ENCODE data around the gene ZDHHC14. TPM values are rescaled to one million over a fixed set of nuclear protein-coding genes. Genes with fewer than 3 reads are reported as not detected.
"Not testable (repeated sequence)": the region's sequence is repeated elsewhere in the genome, so short reads cannot be mapped to it uniquely, and the experiment has no call there.

Gene ZDHHC14
- total and polyA plus RNA-seq, 2 of the 8 experiments (the other 6 are each of a cell fraction or from before 2014, with no cell fraction given) = 2.9 to 5.3 TPM

DNA sequence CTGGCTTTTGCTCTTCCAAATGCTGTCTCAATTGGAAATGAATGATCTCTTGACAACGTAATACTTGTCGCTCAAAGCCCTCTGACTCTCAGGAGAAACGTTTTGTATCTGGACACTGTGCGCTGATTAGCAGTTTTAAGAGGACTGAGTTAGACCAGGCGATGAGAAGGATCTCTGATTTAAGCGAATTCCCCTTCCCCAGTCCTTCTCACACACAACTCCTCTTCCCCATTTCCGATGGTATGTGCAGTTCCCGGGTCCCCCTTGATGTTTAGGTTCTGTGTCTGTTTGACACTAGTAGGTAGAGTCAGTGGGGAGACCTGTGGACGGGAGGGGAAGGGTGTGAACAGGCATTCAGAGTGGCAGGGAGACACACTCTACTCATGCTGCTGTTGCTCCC, 2.5 kb downstream of the ZDHHC14 start (continued):
- TF ChIP-seq, protein P1, sequence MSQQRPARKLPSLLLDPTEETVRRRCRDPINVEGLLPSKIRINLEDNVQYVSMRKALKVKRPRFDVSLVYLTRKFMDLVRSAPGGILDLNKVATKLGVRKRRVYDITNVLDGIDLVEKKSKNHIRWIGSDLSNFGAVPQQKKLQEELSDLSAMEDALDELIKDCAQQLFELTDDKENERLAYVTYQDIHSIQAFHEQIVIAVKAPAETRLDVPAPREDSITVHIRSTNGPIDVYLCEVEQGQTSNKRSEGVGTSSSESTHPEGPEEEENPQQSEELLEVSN (IDR thresholded peaks at IDR 0.05) = no peak
- TF ChIP-seq CHD1 (IDR thresholded peaks at IDR 0.05; ENCODE audit: low read depth, low read length) (no peak), CTBP2 (IDR thresholded peaks at IDR 0.05; ENCODE audit: borderline replicate concordance, insufficient read depth, insufficient read length, low read length) (no peak), RBBP5 (IDR thresholded peaks at IDR 0.05; ENCODE audit: borderline replicate concordance, low read depth, low read length) (no peak), KDM4A (IDR thresholded peaks at IDR 0.05; ENCODE audit: low read depth, low read length, severe bottlenecking) (no peak)

DNA sequence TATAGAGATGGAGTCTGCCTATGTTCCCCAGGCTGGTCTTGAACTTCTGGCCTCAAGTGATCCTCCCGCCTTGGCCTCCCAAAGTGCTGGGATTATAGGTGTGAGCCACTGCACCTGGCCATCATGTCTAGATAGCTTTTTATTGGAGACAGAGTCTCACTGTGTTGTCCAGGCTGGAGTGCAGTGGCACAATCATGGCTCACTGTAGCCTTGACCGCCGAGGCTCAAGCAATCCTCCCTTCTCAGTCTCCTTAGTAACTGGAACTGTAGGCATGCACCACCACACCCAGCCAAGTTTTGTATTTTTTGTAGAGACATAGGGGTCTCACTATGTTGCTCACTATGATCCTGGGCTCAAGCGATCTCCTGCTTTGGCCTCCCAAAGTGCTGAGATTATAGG, 4.0 kb downstream of the ZDHHC14 start:
- H2AFZ ChIP-seq (ENCODE audit: low read length); H3K4me2 ChIP-seq (ENCODE audit: insufficient read depth in 1 of 2, low read depth in 2 of 2, low read length in 2 of 2); H3K56ac ChIP-seq (replicated peaks; ENCODE audit: insufficient read length, low read depth, low read length); H2AK5ac ChIP-seq (ENCODE audit: low read depth, low read length); H2BK5ac ChIP-seq (ENCODE audit: low read depth, low read length); H3K4ac ChIP-seq (replicated peaks; ENCODE audit: insufficient read length, low read depth, low read length); H4K5ac ChIP-seq (ENCODE audit: insufficient read length, low read depth, low read length); FAIRE-seq; H3K23ac ChIP-seq (ENCODE audit: insufficient read length); H3K23me2 ChIP-seq (ENCODE audit: low read depth, low read length); H3K18ac ChIP-seq (ENCODE audit: extremely low read depth, low read length); H4K8ac ChIP-seq (ENCODE audit: extremely low read depth, insufficient read depth, low read length); H3K4me3 ChIP-seq (ENCODE audit: extremely low read depth in 1 of 4, insufficient read depth in 2 of 4, low read depth in 3 of 4, low read length in 4 of 4); H2BK120ac ChIP-seq (replicated peaks; ENCODE audit: low read depth, low read length); H4K20me1 ChIP-seq (replicated peaks in 1 of 2; ENCODE audit: control insufficient read depth in 1 of 2, insufficient read depth in 2 of 2, low read length in 2 of 2); H4K91ac ChIP-seq (replicated peaks; ENCODE audit: insufficient read length, low read length); H3K9ac ChIP-seq (replicated peaks in 1 of 4; ENCODE audit: extremely low read depth in 1 of 4, low read depth in 3 of 4, low read length in 3 of 4); H2BK20ac ChIP-seq (ENCODE audit: low read length); H3K14ac ChIP-seq (ENCODE audit: insufficient read length); H3K79me1 ChIP-seq (ENCODE audit: low read depth, low read length); H3K36me3 ChIP-seq (ENCODE audit: control insufficient read depth in 2 of 4, insufficient read depth in 4 of 4, low read length in 3 of 4); DNase-seq (ENCODE audit: low read depth in 1 of 2, low spot score in 2 of 2); H3K9me3 ChIP-seq (ENCODE audit: insufficient read depth in 2 of 2, low read depth in 1 of 2, low read length in 1 of 2); H2BK12ac ChIP-seq (ENCODE audit: low read depth, low read length); H3K4me1 ChIP-seq (replicated peaks in 1 of 4; ENCODE audit: control insufficient read depth in 3 of 4, insufficient read depth in 4 of 4, low read length in 3 of 4); H3K27ac ChIP-seq (ENCODE audit: low read depth, low read length); H2BK15ac ChIP-seq (ENCODE audit: low read length); H3K79me2 ChIP-seq (ENCODE audit: control insufficient read depth in 1 of 2, insufficient read depth in 2 of 2, low read length in 2 of 2): not testable (repeated sequence)
- peaks cover 5 to 19% (median 11%) of the 10 kb centered on the region in 4 experiments; a peak in 6 of 7 replicates for H3K27me3 ChIP-seq (replicated peaks in 1 of 4; ENCODE audit: control insufficient read depth in 3 of 4, extremely low read depth in 1 of 4, insufficient read depth in 3 of 4, low read length in 3 of 4)
- 89% methylated on average over 4 of the region's 4 CpGs; no CpG with 5 or more reads in 1 of the 2 experiments for WGBS, 2 experiments (ENCODE audit: extremely low coverage in 1 of 2, insufficient coverage in 1 of 2, insufficient read length in 1 of 2, insufficient replicate concordance in 2 of 2, low coverage in 1 of 2, low lambda C conversion rate in 2 of 2, missing lambda C conversion rate in 1 of 2)
- ChIA-PET CTCF (ENCODE audit: partially characterized antibody) (interaction anchor here (1.0 to 1.6 kb wide), 5 partner anchors 8 to 61 kb away, joined by 3 to 8 read pairs (median 3); partner anchors contain the start of gene TMEM242), POLR2A (ENCODE audit: partially characterized antibody) (interaction anchor here (1.0 kb wide), 1 partner anchor 10 kb away, joined by 3 read pairs; no protein-coding TSS in a partner anchor)
